Measurements from ENCODE around the gene SUMO4.

DNA sequence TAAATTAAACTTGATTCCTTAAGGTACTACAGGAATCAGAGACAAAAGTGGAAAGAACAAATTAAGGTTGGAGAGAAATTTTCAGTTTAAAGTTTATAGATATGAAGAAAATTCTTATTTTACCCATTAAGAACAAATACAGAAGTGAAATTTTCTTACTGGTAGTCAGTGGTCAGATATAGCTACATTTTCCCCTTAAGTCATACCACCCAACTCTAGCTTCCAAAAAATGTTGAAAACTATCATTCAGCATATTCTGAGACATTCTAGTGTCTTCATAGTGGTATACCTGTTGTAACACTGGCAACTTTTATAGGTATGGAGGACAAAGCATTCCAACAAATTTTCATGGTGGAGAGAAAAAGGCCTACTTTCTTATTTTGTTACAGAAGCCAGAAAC is 15.6 kb upstream of the SUMO4 start:
- TF ChIP-seq, protein P1, sequence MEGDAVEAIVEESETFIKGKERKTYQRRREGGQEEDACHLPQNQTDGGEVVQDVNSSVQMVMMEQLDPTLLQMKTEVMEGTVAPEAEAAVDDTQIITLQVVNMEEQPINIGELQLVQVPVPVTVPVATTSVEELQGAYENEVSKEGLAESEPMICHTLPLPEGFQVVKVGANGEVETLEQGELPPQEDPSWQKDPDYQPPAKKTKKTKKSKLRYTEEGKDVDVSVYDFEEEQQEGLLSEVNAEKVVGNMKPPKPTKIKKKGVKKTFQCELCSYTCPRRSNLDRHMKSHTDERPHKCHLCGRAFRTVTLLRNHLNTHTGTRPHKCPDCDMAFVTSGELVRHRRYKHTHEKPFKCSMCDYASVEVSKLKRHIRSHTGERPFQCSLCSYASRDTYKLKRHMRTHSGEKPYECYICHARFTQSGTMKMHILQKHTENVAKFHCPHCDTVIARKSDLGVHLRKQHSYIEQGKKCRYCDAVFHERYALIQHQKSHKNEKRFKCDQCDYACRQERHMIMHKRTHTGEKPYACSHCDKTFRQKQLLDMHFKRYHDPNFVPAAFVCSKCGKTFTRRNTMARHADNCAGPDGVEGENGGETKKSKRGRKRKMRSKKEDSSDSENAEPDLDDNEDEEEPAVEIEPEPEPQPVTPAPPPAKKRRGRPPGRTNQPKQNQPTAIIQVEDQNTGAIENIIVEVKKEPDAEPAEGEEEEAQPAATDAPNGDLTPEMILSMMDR (IDR thresholded peaks at IDR 0.05): no peak
- TF ChIP-seq, protein P2, sequence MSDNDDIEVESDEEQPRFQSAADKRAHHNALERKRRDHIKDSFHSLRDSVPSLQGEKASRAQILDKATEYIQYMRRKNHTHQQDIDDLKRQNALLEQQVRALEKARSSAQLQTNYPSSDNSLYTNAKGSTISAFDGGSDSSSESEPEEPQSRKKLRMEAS (IDR thresholded peaks at IDR 0.05): no peak
- TF ChIP-seq POLR2A (IDR thresholded peaks at IDR 0.05; ENCODE audit: low read length): no peak

All from A549 (cell line).